ENCODE measurements around the gene MANBA. TPM values are rescaled to one million over a fixed set of nuclear protein-coding genes. Genes with fewer than 3 reads are reported as not detected.

Gene MANBA
- total and polyA plus RNA-seq, 12 donors, result 8.9 to 47.7 (median 27.7) TPM

DNA sequence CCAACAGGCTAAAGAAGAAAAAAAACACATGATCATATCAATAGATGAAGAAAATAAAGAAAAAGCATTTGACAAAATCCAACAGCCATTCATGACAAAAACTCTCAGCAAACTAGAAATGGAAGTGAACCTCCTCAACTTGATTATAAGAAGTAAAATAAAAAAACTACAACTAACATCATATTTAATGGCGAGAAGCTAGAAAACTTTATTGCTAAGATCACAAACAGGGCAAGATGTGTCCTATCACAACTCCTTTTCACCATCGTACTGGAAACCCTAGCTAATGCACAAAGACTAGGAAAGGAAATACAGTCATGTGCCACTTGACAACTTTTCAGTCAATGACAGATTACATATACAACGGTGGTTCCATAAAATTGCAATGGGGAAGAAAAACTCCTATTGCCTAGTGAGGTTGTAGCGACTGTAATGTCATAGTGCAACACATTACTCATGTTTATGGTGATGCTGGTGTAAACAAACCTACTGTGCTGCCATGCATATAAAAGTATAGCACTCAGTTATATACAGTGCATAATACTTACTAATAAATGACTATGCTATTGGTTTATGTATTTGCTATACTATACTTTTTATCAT, 12.1 kb upstream of the MANBA start:
- H3K36me3 ChIP-seq, result no peaks in the 10 kb centered on the region
- no peak overlapping the region for H3K4me3 ChIP-seq
- DNase-seq (no peak), ATAC-seq (no peak)
- H3K9me3 ChIP-seq, result no peaks in the 10 kb centered on the region
- H3K27ac ChIP-seq, result no peak overlapping the region
- H3K4me1 ChIP-seq, result no peaks in the 10 kb centered on the region
- intact Hi-C loops (cut with DNase I), result no loop called here
- H3K27me3 ChIP-seq, result no peaks in the 10 kb centered on the region
- 85% methylated on average over 4 of the region's 4 CpGs for WGBS, 2 donors
- TF ChIP-seq CTCF (IDR thresholded peaks at IDR 0.05), result no peak

GRCh38 chr4:102764901-102765300, 4.1 kb upstream of the MANBA start:
- Histone ChIP-seq H3K27ac (no peak overlapping the region), H3K36me3 (no peaks in the 10 kb centered on the region), H3K4me3 (no peak overlapping the region), H3K4me1 (peaks cover 0 to 12% (median 6%) of the 10 kb centered on the region in 9 donors), H3K27me3 (no peaks in the 10 kb centered on the region), H3K9me3 (no peaks in the 10 kb centered on the region)
- WGBS, 2 donors, result 93 to 95% methylated on average over 3 of the region's 3 CpGs
- intact Hi-C loops (cut with DNase I), result loop anchor here in 4 of 10 donors (5.0 to 10.0 kb wide), 3 partner anchors 60 to 102 kb away; partner anchors contain the start of genes UBE2D3 (in 3 of the 4) and CISD2 (in 1 of the 4)
- ATAC-seq (no peak), DNase-seq (no peak)
- no peak for TF ChIP-seq CTCF (IDR thresholded peaks at IDR 0.05)

DNA sequence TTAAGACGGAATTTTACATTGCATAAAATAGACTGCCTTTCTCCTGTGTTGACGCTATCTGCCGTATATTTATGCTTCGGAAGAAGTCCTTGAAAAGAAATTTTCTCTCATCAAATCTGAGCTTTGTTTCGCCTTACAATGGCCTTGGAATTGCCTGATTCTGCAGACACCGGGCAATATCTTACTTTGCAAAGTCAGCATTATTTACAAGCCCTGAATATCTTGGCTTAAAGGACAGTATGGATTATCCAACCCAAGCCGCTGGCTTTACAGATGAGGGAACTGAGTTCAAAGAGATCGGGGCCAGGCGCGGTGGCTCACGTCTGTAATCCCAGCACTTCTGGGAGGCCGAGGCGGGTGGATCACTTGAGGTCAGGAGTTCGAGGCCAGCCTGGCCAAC, 1.1 kb upstream of the MANBA start:
- no peak for TF ChIP-seq CTCF (IDR thresholded peaks at IDR 0.05)
- WGBS, 2 donors, result 74 to 75% methylated on average over 14 of the region's 14 CpGs
- DNase-seq (no peak), ATAC-seq (no peak)
- no peaks in the 10 kb centered on the region for H3K27me3 ChIP-seq
- peaks cover 0 to 37% (median 17%) of the 10 kb centered on the region in 9 donors for H3K4me1 ChIP-seq
- peak overlapping the region in 7 of 10 donors; percentile 74 to 97 (median 84) for H3K4me3 ChIP-seq
- intact Hi-C loops (cut with DNase I), result loop anchor here in 4 of 10 donors (5.0 to 10.0 kb wide), 3 partner anchors 63 to 105 kb away; partner anchors contain the start of genes UBE2D3 (in 3 of the 4) and CISD2 (in 1 of the 4)
- H3K9me3 ChIP-seq, result no peaks in the 10 kb centered on the region
- H3K27ac ChIP-seq, result no peak overlapping the region
- H3K36me3 ChIP-seq, result no peaks in the 10 kb centered on the region

DNA sequence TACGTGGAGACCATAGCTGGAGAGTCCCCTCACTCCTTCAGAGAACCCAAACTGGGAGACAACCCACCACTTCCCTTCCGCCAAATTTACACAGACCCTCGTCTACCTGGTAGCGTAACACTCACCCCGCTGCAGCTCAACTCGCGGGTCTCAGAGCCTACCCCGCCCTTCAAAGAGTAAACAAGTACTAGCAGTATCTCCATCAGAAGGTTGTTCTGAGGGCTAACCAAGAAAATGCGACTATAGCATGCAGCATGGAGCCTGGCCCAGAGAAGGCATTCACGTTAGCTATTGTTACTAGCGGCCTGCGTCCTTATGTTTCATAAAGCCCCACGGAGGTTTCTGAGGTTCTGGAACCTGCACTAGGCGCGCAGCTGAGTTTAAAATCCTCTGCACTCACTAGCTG, 531 bp upstream of the MANBA start:
- Histone ChIP-seq H3K4me1 (peaks cover 0 to 40% (median 17%) of the 10 kb centered on the region in 9 donors), H3K27me3 (no peaks in the 10 kb centered on the region), H3K36me3 (no peaks in the 10 kb centered on the region), H3K4me3 (peak overlapping the region; percentile 74 to 97 (median 84)), H3K27ac (peak overlapping the region in 9 of 10 donors; percentile 76 to 94 (median 80)), H3K9me3 (no peaks in the 10 kb centered on the region)
- DNase-seq (no peak), ATAC-seq (peak in 6 of 8 donors; percentile 8 to 20 (median 12))
- intact Hi-C loops (cut with DNase I), result loop anchor here in 4 of 10 donors (5.0 to 10.0 kb wide), 3 partner anchors 64 to 106 kb away; partner anchors contain the start of genes UBE2D3 (in 3 of the 4) and CISD2 (in 1 of the 4)
- no peak for TF ChIP-seq CTCF (IDR thresholded peaks at IDR 0.05)
- WGBS, 2 donors, result 2 to 4% methylated on average over 15 of the region's 15 CpGs

Data from heart right ventricle (tissue), 16 donors.